Skin epidermis (tissue), 12 donors: ENCODE data around the gene ZNF420.

Source experiments
- H3K27ac ChIP-seq, 21 experiments: fragments of 200-600 bp; sonication (generic) in 11 of 21; one replicate each; pipeline ENCODE4 v1.5.0; 2020; ENCODE audit warnings: mild to moderate bottlenecking in 3 of 21, inconsistent platforms in 2 of 21, moderate library complexity in 2 of 21
- H3K4me3 ChIP-seq, 7 experiments: fragments of 200-600 bp; sonication (generic) in 2 of 7; one replicate each; pipeline ENCODE4 v1.5.0; 2020; ENCODE audit warnings: inconsistent platforms in 2 of 7, mild to moderate bottlenecking in 2 of 7, moderate library complexity in 1 of 7

The ZNF420 gene

DNA sequence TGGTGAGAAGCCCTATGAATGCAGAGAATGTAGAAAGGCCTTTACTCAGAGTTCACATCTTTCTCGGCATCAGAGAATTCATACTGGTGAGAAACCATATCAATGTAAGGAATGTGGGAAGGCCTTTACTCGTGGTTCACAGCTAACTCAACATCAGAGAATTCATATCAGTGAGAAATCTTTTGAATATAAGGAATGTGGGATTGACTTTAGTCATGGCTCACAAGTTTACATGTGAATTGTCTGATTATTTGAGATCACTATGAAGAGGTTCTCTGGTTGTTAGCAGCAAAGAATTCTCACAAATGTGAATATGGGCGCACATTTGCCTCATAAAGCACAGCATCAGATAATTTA is 50.6 kb downstream of the ZNF420 start:
- H3K4me3 ChIP-seq: no peak overlapping the region
- no peak overlapping the region for H3K27ac ChIP-seq

DNA sequence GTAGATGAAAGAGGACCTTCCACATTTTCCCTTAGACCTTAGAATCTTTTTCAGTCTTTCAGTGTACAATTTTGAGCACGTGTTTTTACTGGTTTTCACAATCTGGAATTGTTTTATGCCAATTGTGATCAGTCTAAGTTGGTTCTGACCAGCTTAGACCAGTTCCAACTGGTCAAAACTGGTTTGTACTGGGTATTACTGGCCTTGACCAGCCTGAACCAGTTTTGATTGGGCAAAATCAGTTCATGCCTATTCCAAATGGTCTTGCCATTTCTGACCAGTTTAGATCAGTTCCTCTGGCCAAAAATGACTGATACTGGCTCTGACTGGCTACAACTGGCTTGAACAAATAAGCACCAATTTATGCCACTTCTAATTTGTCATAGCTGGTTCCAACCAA is 57.9 kb downstream of the ZNF420 start:
- Histone ChIP-seq H3K4me3 (no peak overlapping the region), H3K27ac (no peak overlapping the region)

DNA sequence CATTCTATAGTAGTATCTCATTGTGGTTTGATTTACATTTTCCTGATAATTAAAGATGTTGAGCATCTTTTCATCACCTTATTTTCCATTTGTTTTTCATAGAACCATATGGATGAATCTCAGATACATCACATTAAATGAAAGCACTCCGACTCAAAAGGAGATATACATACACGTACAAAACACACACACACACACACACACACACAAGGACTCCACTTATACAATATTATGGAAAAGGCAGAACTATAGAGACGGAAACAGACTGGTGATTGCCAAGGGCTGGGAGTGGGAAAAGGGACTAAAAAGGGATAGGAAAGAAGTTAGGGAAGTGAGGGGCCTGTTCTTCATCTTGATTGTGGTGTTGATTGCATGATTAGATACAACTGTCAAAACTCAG is 70.0 kb downstream of the ZNF420 start:
- H3K27ac ChIP-seq: no peak overlapping the region
- no peak overlapping the region for H3K4me3 ChIP-seq

DNA sequence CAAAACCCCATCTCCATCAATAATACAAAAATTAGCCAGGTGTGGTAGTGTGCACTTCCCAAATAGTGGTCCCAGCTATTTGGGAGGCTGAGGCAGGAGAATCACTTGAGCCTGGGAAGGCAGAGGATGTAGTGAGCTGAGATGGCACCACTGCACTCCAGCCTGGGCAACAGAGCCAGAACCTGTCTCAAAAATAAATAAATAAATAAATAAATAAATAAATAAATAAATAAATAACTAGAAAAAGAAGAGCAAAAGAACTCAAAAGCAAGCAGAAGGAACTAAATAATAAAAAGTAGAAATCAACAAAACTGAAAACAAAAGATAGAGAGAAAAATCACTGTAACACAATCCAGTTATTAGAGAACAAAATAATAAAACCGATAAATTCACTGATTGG is 81.9 kb downstream of the ZNF420 start:
- Histone ChIP-seq H3K27ac (no peak overlapping the region), H3K4me3 (no peak overlapping the region)

DNA sequence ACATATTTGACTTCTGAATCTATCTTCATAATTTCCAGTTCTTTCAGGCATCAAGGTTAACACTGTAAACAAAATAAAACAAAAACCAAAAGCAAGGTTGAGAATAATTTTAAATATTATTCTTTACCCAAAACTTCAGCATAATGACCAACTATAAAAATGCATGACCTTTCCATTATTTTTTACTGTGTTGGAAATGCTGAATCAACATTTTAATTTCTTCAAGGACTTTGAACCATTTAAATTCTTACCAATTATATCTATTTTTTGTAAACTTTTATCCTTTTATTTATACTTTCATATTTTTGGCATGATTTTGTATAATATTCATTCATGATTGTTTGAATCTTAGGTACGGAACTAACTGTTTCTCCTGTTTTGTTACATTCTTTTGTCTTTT is 87.4 kb downstream of the ZNF420 start:
- Histone ChIP-seq H3K4me3 (no peak overlapping the region), H3K27ac (no peak overlapping the region)

DNA sequence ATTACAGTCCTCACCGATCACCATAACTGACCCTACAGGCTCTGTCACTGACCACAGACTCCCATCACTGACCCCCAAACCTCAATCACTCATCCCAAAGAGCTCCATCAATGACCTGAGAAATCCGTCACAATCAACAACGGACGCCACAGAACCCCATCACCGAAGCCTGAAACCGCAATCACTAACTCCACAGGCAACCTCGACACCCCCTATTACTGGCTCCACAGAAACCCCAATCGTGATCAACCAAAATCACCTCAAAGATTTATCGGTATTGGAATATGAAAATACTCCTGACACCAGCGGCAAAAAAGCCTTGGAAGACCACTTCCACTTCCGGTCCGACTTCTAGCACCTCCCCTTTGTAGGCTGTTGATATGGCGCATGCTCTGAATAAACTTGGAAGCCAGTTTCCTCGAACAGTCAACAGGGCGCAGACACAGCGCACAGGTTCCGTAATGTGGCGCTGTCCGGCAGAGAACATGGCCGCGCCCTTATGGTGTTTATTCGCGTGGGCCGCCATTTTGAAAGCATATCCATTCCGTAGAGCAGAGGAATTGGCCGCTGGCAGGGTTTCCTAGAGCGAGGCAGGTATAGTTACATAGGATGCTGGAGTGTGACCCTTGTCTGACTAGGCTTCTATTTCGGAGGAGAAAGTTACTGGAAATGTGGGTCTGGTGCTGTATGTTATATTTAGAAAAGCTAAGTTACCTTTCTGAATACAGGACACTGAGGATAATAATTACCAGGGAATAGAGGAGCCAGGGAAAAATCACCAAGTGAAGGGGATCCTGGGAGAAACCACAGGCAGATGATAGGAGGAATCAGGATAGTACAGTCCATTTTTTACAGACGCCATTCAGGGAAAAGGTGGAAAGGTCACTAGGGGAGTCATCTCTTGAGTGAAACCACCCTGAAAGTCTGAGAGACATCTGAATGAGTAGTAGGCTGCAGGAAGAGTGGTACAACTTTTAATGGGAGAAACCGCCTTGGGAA is 94.4 kb downstream of the ZNF420 start, which contains the start of gene ZNF585A:
Gene ZNF585A, minus strand, starts transcription at position 328 of the 999 bp plus-strand sequence. CDS start 2,785 bp downstream, outside the sequence.
- H3K4me3 ChIP-seq: peak within 1 kb of the TSS; percentile 51 to 78 (median 66)
- peak within 1 kb of the TSS in 19 of 21 experiments; percentile 26 to 89 (median 68) for H3K27ac ChIP-seq
